GM12873 (cell line): ENCODE measurements around the gene PRKAR1B.

Experiments
- CTCF ChIP-seq: IDR thresholded peaks from 2 replicates; pipeline ENCODE4 v1.5.1; 2012; ENCODE audit warnings: low read depth, mild to moderate bottlenecking, moderate library complexity, low read length, control low read depth; ENCODE audit not compliant: insufficient read depth; ENCODE audit errors: missing control alignments

PRKAR1B gene

GRCh38 chr7:671415-672042, 55.6 kb downstream of the PRKAR1B start:
- no peak for TF ChIP-seq CTCF

GRCh38 chr7:670501-671390, 56.3 kb downstream of the PRKAR1B start:
- TF ChIP-seq CTCF, result no peak

- no peak for TF ChIP-seq CTCF
These were observed 58.1 kb downstream of the PRKAR1B start for GRCh38 chr7:668958-669357.

GRCh38 chr7:668139-668931, 58.7 kb downstream of the PRKAR1B start:
- TF ChIP-seq CTCF, result no peak

- no peak for TF ChIP-seq CTCF
These were observed 60.4 kb downstream of the PRKAR1B start for GRCh38 chr7:666454-667292.

GRCh38 chr7:665736-666453, 61.2 kb downstream of the PRKAR1B start:
- TF ChIP-seq CTCF, result no peak
